ENCODE results near the gene PRPF19. TPM values are rescaled to one million over a fixed set of nuclear protein-coding genes. Genes with fewer than 3 reads are reported as not detected.

The PRPF19 gene
- total and polyA plus RNA-seq, 2 of the 13 experiments (the other 11 are each of a cell fraction or from before 2014, with no cell fraction given) = 27.4 to 91.1 TPM

GRCh38 chr11:60950024-60950423, 43.6 kb upstream of the PRPF19 start (continued):
- TF ChIP-seq PRDM10 (CRISPR knock-in tag; IDR thresholded peaks at IDR 0.05; ENCODE audit: low read depth) (no peak), PHF21A (CRISPR knock-in tag; IDR thresholded peaks at IDR 0.05) (no peak), PAF1 (CRISPR knock-in tag; IDR thresholded peaks at IDR 0.05) (no peak), MEIS2 (CRISPR knock-in tag; IDR thresholded peaks at IDR 0.05) (no peak)
- TF ChIP-seq, protein P1, sequence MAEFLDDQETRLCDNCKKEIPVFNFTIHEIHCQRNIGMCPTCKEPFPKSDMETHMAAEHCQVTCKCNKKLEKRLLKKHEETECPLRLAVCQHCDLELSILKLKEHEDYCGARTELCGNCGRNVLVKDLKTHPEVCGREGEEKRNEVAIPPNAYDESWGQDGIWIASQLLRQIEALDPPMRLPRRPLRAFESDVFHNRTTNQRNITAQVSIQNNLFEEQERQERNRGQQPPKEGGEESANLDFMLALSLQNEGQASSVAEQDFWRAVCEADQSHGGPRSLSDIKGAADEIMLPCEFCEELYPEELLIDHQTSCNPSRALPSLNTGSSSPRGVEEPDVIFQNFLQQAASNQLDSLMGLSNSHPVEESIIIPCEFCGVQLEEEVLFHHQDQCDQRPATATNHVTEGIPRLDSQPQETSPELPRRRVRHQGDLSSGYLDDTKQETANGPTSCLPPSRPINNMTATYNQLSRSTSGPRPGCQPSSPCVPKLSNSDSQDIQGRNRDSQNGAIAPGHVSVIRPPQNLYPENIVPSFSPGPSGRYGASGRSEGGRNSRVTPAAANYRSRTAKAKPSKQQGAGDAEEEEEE (CRISPR knock-in tag; IDR thresholded peaks at IDR 0.05; ENCODE audit: borderline replicate concordance) = no peak

DNA sequence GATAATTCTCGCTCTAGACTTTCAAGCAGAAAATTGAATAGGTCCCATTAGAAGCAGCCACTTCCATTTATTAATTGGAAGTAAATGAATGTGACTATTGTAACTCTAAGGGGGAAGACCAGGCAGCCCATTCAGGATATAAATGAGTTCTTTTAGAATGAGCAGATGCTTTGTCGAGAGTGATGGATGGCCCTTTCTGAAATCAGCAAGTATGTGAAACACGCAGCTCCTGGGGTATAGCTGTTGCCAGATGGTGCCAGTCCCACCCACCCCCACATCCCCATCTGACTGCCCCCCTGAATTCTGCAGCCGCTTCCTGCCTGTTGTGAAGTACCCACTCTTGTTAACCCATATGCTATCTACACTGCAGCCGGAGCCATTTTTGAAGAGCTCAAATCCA, 41.9 kb upstream of the PRPF19 start:
- no peak for DNase-seq (ENCODE audit: low spot score)
- Histone ChIP-seq H3K79me2 (ENCODE audit: insufficient read depth, low read length) (no peaks in the 10 kb centered on the region), H3K27ac (ENCODE audit: extremely low read length, insufficient read depth, low read length) (no peak overlapping the region), H2AFZ (ENCODE audit: low read length) (no peak overlapping the region), H3K27me3 (ENCODE audit: control insufficient read depth in 1 of 2, insufficient read depth in 2 of 2, low read length in 2 of 2) (peaks cover 0 to 13% of the 10 kb centered on the region in 2 experiments; a peak in 1 of 5 replicates), H4K20me1 (ENCODE audit: insufficient read depth, low read length) (no peaks in the 10 kb centered on the region), H3K36me3 (replicated peaks in 1 of 2; ENCODE audit: control insufficient read depth in 1 of 2, insufficient read depth in 2 of 2, low read length in 2 of 2) (no peaks in the 10 kb centered on the region), H3K9me3 (ENCODE audit: low read length) (no peaks in the 10 kb centered on the region), H3K4me2 (ENCODE audit: low read depth, low read length) (no peak overlapping the region), H3K9ac (ENCODE audit: insufficient read depth, low read depth, low read length) (no peak overlapping the region), H3K4me3 (replicated peaks in 1 of 3; ENCODE audit: insufficient read depth in 1 of 3, low read depth in 2 of 3, low read length in 3 of 3) (no peak overlapping the region), H3K4me1 (ENCODE audit: insufficient read depth, low read length) (no peaks in the 10 kb centered on the region)
- intact Hi-C loops (cut with micrococcal nuclease; ENCODE audit: unreplicated experiment) (no loop called here), in situ Hi-C loops (cut with HindIII; ENCODE audit: extremely low pct_ligation_motif_present, low pct_unique_long_range_greater_than_20kb) (no loop called here)
- 23% methylated on average over 4 of the region's 5 CpGs for WGBS (ENCODE audit: low lambda C conversion rate)
- ATAC-seq = no peak
- BruUV-seq (replicated peaks) = no TSS peak
- ChIA-PET CTCF (ENCODE audit: low intra/inter-chr PET ratio, low total read pairs) (no interaction called here), POLR2A (no interaction called here)
- no peak for FAIRE-seq
- TF ChIP-seq KLF6 (CRISPR knock-in tag; IDR thresholded peaks at IDR 0.05) = no peak
- TF ChIP-seq, protein P2, sequence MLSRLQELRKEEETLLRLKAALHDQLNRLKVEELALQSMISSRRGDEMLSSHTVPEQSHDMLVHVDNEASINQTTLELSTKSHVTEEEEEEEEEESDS (CRISPR knock-in tag; IDR thresholded peaks at IDR 0.05; ENCODE audit: borderline replicate concordance) = no peak
- TF ChIP-seq KDM4B (CRISPR knock-in tag; IDR thresholded peaks at IDR 0.05) = no peak
- no peak for TF ChIP-seq KDM2A (CRISPR knock-in tag; IDR thresholded peaks at IDR 0.05; ENCODE audit: borderline replicate concordance, low read depth)
- TF ChIP-seq ZNF232 (CRISPR knock-in tag; IDR thresholded peaks at IDR 0.05; ENCODE audit: borderline replicate concordance) = no peak
- no peak for TF ChIP-seq ZNF138 (CRISPR knock-in tag; IDR thresholded peaks at IDR 0.05; ENCODE audit: low read depth)
- no peak for TF ChIP-seq SIN3A (IDR thresholded peaks at IDR 0.05; ENCODE audit: borderline replicate concordance, low read depth, low read length)
- TF ChIP-seq KLF11 (CRISPR knock-in tag; IDR thresholded peaks at IDR 0.05) = no peak
- TF ChIP-seq ZNF577 (CRISPR knock-in tag; IDR thresholded peaks at IDR 0.05; ENCODE audit: borderline replicate concordance, low read depth) = no peak
- TF ChIP-seq NCOA5 (CRISPR knock-in tag; IDR thresholded peaks at IDR 0.05) = no peak
- TF ChIP-seq ZMYM4 (CRISPR knock-in tag; IDR thresholded peaks at IDR 0.05) = no peak
- TF ChIP-seq ZBTB7A (CRISPR knock-in tag; IDR thresholded peaks at IDR 0.05) = no peak
- no peak for TF ChIP-seq ZNF18 (CRISPR knock-in tag; IDR thresholded peaks at IDR 0.05; ENCODE audit: insufficient replicate concordance)

Data from HepG2 (cell line).